Endothelial cell of umbilical vein (primary cell): ENCODE measurements around the gene NBEA. TPM values are rescaled to one million over a fixed set of nuclear protein-coding genes. Genes with fewer than 3 reads are reported as not detected.

Experiments used
- BruUV-seq: library from RNA; stranded (reverse); fragments of 400-500 nt; replicated peaks from 2 replicates; lab custom pipeline; 2021; lab: Mats Ljungman, UMichigan
- CTCF ChIA-PET: fragments of 300-600, 350-600 bp; sonication (Branson Sonifier 250); formaldehyde crosslinking; loops from one replicate; lab custom pipeline; 2021; ENCODE audit warnings: antibody characterized with exemption, inconsistent platforms; lab: Charles Lee
- POLR2A ChIA-PET: fragments of 300-600, 350-600 bp; sonication (Branson Sonifier 250); formaldehyde crosslinking; loops from one replicate; lab custom pipeline; 2021; ENCODE audit warnings: antibody characterized with exemption, inconsistent platforms; lab: Charles Lee
- DNase-seq: peaks from one replicate; pipeline ENCODE4 v3.0.0-alpha.2; 2011; ENCODE audit warnings: low read depth, low spot score
- FAIRE-seq: peaks from 2 replicates; lab custom pipeline; 2011; peaks lifted over from hg19 to GRCh38; lab: Jason Lieb, UNC
- H2AFZ ChIP-seq: 2 replicates; pipeline ENCODE4 v1.6.0; 2012; ENCODE audit warnings: low read depth, low read length, control low read depth, inconsistent platforms
- H3K27ac ChIP-seq: 2 replicates; pipeline ENCODE4 v1.5.1; 2011; ENCODE audit warnings: low read depth, mild to moderate bottlenecking, control low read depth, low read length, moderate library complexity; ENCODE audit not compliant: insufficient read depth
- H3K27me3 ChIP-seq, 2 experiments: 2 replicates each; pipeline versions ENCODE4 v1.6.0 to v1.6.1; 2011; ENCODE audit warnings: low read length in 2 of 2, mixed read lengths in 1 of 2; ENCODE audit not compliant: control insufficient read depth in 2 of 2, insufficient read depth in 2 of 2
- H3K36me3 ChIP-seq, 2 experiments: 2 replicates in 1 of 2; 3 replicates in 1 of 2; pipeline ENCODE4 v1.5.1; 2011; ENCODE audit warnings: low read length in 2 of 2, mild to moderate bottlenecking in 1 of 2, moderate library complexity in 1 of 2; ENCODE audit not compliant: control insufficient read depth in 2 of 2, insufficient read depth in 2 of 2; ENCODE audit errors: extremely low read depth in 1 of 2
- H3K4me1 ChIP-seq: 3 replicates; pipeline ENCODE4 v1.5.1; 2011; ENCODE audit warnings: mild to moderate bottlenecking, low read length; ENCODE audit not compliant: control insufficient read depth, insufficient read depth; ENCODE audit errors: extremely low read depth
- H3K4me2 ChIP-seq: 2 replicates; pipeline ENCODE4 v1.6.1; 2011; ENCODE audit warnings: low read length, control low read depth, mixed read lengths; ENCODE audit not compliant: insufficient read depth
- H3K4me3 ChIP-seq, 3 experiments: fragments of 200-600 bp in 1 of 3; sonication (generic), shearing (Covaris generic) in 1 of 3; replicated peaks in 1 of 3; 2 replicates each; pipeline ENCODE4 v1.5.1; 2011 to 2016; ENCODE audit warnings: control low read depth in 3 of 3, low read length in 3 of 3, mild to moderate bottlenecking in 2 of 3, inconsistent platforms in 1 of 3, low read depth in 1 of 3, moderate library complexity in 1 of 3; ENCODE audit not compliant: insufficient read depth in 1 of 3
- H3K79me2 ChIP-seq: 2 replicates; pipeline ENCODE4 v1.6.0; 2012; ENCODE audit warnings: low read length, inconsistent platforms; ENCODE audit not compliant: control insufficient read depth, insufficient read depth
- H3K9ac ChIP-seq: replicated peaks from 2 replicates; pipeline ENCODE3; 2011; ENCODE audit warnings: low read length, control low read depth; ENCODE audit not compliant: insufficient read depth; ENCODE audit errors: extremely low read depth
- H3K9me1 ChIP-seq: replicated peaks from 3 replicates; pipeline ENCODE4 v1.6.0; 2011; ENCODE audit warnings: mild to moderate bottlenecking, low read length; ENCODE audit not compliant: control insufficient read depth, insufficient read depth; ENCODE audit errors: extremely low read depth
- H3K9me3 ChIP-seq: replicated peaks from 2 replicates; pipeline ENCODE4 v1.5.1; 2012; ENCODE audit warnings: low read length, inconsistent platforms; ENCODE audit not compliant: control insufficient read depth, insufficient read depth
- H4K20me1 ChIP-seq: replicated peaks from 2 replicates; pipeline ENCODE3; 2011; ENCODE audit warnings: mild to moderate bottlenecking, low read length; ENCODE audit not compliant: control insufficient read depth, insufficient read depth; ENCODE audit errors: extremely low read depth
- EZH2 ChIP-seq: IDR thresholded peaks from 2 replicates; pipeline ENCODE4 v1.6.1; 2012; ENCODE audit warnings: borderline replicate concordance, low read depth, mild to moderate bottlenecking, moderate library complexity, low read length, inconsistent platforms; ENCODE audit not compliant: severe bottlenecking
- FOS ChIP-seq: IDR thresholded peaks from 2 replicates; pipeline ENCODE4 v1.6.1; 2011; ENCODE audit warnings: mild to moderate bottlenecking, low read length, moderate library complexity, borderline replicate concordance; ENCODE audit not compliant: insufficient read depth
- GATA2 ChIP-seq: IDR thresholded peaks from 2 replicates; pipeline ENCODE4 v1.7.0; 2011; ENCODE audit warnings: low read depth, mild to moderate bottlenecking, moderate library complexity, mixed read lengths, low read length; ENCODE audit not compliant: insufficient read length, insufficient read depth
- JUN ChIP-seq: IDR thresholded peaks from 2 replicates; pipeline ENCODE4 v1.6.1; 2011; ENCODE audit warnings: borderline replicate concordance, low read depth; ENCODE audit not compliant: insufficient read length, insufficient read depth
- MAX ChIP-seq: IDR thresholded peaks from 2 replicates; pipeline ENCODE4 v1.6.1; 2011; ENCODE audit not compliant: insufficient read depth, insufficient read length
- MYC ChIP-seq: IDR thresholded peaks from one replicate; pipeline ENCODE4 v1.6.1; 2011; ENCODE audit warnings: mild to moderate bottlenecking, low read depth, low read length
- POLR2A ChIP-seq: IDR thresholded peaks from 2 replicates; pipeline ENCODE4 v1.6.1; 2012; ENCODE audit warnings: low read depth, mild to moderate bottlenecking, control low read depth, low read length
- POLR2AphosphoS5 ChIP-seq: IDR thresholded peaks from 2 replicates; pipeline ENCODE4 v1.6.1; 2012; ENCODE audit warnings: low read depth, mild to moderate bottlenecking, control low read depth, low read length, moderate library complexity; ENCODE audit not compliant: insufficient read depth
- dilution Hi-C: fragments of 300-500 bp; cut with MboI; formaldehyde crosslinking; loops from one replicate; pipeline ENCODE4 v1.15.0; 2019; ENCODE audit warnings: low sequenced_read_pairs; ENCODE audit not compliant: extremely low pct_ligation_motif_present
- intact Hi-C: fragments of 100-400 bp; cut with micrococcal nuclease; formaldehyde crosslinking; loops from one replicate; pipeline ENCODE4 v1.10.0; 2022
- polyA plus RNA-seq, 4 experiments: library from polyadenylated mRNA; depleted of rRNA in 3 of 4; stranded (reverse) in 3 of 4; unstranded in 1 of 4; fragments of >200 nt; gene quantifications; 2 replicates each; pipeline versions ENCODE4 v1.2.1 to v1.2.3, GENCODE V29; 2011 to 2012; ENCODE audit warnings: missing spikeins in 1 of 4
- total RNA-seq: library from RNA; stranded (reverse); gene quantifications from 2 replicates; pipeline ENCODE4 v1.2.3, GENCODE V29; 2021
- TF ChIP-seq, protein P1 (sequence below), 2 donors: IDR thresholded peaks; 1 replicate in 1 of 2; 2 replicates in 1 of 2; pipeline ENCODE4 v1.5.1; 2011; ENCODE audit warnings: low read length in 2 of 2, mild to moderate bottlenecking in 2 of 2, moderate library complexity in 2 of 2, control low read depth in 1 of 2, inconsistent platforms in 1 of 2, low read depth in 1 of 2; ENCODE audit not compliant: insufficient read depth in 1 of 2; ENCODE audit errors: extremely low read depth in 1 of 2

Gene NBEA
- total and polyA plus RNA-seq, 2 donors (not counting 3 experiments of a cell fraction or from before 2014, with no cell fraction given): 3.0 to 4.8 TPM

DNA sequence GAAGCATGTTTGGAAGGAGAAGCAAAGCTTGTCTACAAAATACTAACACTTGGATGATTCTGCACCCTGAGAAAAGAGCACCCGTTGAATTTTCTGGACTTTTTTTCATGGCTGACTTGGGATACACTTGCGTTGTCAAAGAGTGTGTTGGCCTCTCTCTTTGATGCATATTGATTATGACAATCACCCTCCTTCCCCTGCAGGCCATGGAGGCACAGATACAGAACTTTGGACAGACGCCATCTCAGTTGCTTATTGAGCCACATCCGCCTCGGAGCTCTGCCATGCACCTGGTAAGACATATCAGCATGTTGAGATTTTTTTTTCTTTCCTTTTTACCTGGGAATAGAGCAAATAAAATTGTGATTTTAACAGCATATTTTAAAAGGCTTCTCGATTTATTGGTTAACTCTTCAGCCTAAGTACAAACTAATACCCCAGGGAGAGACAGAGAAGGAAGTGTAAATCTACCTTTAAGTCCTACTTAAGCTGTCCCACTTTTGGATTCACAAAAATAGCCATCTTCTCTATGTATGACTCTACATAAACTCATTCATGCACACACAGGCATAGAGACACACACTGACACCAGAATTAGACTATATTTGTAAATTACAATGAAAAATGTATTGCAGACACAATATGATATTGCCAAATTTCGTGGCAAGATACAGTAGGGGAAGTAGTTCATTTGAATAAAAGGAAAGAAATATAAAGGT is 704.1 kb downstream of the NBEA start:
- peaks cover 0 to 3% of the 10 kb centered on the region in 2 experiments for H3K27me3 ChIP-seq
- H3K9me3 ChIP-seq: no peaks in the 10 kb centered on the region
- H3K9me1 ChIP-seq: no peaks in the 10 kb centered on the region
- no peak overlapping the region for H3K27ac ChIP-seq
- H3K79me2 ChIP-seq: no peaks in the 10 kb centered on the region
- H3K4me2 ChIP-seq: no peak overlapping the region
- no peak for FAIRE-seq
- intact Hi-C loops (no loop called here), dilution Hi-C loops (no loop called here)
- no peaks in the 10 kb centered on the region for H4K20me1 ChIP-seq
- H2AFZ ChIP-seq: no peak overlapping the region
- TF ChIP-seq JUN: no peak
- TF ChIP-seq, protein P1, sequence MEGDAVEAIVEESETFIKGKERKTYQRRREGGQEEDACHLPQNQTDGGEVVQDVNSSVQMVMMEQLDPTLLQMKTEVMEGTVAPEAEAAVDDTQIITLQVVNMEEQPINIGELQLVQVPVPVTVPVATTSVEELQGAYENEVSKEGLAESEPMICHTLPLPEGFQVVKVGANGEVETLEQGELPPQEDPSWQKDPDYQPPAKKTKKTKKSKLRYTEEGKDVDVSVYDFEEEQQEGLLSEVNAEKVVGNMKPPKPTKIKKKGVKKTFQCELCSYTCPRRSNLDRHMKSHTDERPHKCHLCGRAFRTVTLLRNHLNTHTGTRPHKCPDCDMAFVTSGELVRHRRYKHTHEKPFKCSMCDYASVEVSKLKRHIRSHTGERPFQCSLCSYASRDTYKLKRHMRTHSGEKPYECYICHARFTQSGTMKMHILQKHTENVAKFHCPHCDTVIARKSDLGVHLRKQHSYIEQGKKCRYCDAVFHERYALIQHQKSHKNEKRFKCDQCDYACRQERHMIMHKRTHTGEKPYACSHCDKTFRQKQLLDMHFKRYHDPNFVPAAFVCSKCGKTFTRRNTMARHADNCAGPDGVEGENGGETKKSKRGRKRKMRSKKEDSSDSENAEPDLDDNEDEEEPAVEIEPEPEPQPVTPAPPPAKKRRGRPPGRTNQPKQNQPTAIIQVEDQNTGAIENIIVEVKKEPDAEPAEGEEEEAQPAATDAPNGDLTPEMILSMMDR (IDR thresholded peaks at IDR 0.05; ENCODE audit: extremely low read depth in 1 of 2, insufficient read depth in 1 of 2, low read depth in 1 of 2, low read length in 2 of 2): no peak
- no peak for TF ChIP-seq GATA2
- no peak for TF ChIP-seq POLR2AphosphoS5
- no peak for TF ChIP-seq MAX
- no peak for TF ChIP-seq MYC
- no peak for TF ChIP-seq POLR2A
- no peak for TF ChIP-seq FOS
- TF ChIP-seq EZH2: no peak
- no peaks in the 10 kb centered on the region for H3K4me1 ChIP-seq
- no peak overlapping the region for H3K9ac ChIP-seq
- no peak for DNase-seq
- no peak overlapping the region for H3K4me3 ChIP-seq
- H3K36me3 ChIP-seq: no peaks in the 10 kb centered on the region
- no TSS peak for BruUV-seq
- ChIA-PET POLR2A (no interaction called here), CTCF (interaction anchor here (1.3 to 2.3 kb wide), 3 partner anchors 12 to 17 kb away, joined by 7 to 9 read pairs (median 7); no protein-coding TSS in a partner anchor)
